ENCODE results near the gene SRC. TPM values are rescaled to one million over a fixed set of nuclear protein-coding genes. Genes with fewer than 3 reads are reported as not detected.

The SRC gene
- total and polyA plus RNA-seq, 2 donors (not counting 3 experiments of a cell fraction or from before 2014, with no cell fraction given) = 22.6 to 29.4 TPM

DNA sequence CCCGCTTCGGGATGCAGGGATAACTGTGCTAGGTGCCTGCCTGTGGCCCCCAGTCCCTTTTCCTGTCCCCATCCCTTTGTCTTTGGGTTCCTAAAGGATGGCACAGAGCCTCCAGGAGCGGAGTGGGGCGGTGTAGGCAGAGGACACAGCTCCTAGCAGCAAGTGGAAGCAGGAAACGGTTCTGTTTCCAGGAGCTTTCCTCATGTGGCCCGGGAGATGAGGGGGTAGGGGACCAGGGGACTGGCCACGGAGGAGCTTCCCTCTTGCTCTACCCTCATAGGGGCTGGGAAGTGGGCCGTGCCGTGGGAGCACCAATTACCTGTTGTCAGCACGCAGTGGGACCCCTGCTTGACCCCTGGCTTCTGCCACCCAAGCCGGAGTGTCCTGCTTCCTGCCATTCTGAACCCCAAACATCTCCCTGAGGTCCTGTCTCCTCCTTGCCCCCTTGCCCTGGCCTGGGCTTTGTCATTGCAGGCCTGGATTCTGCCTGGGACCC is 76.9 kb downstream of the SRC start:
- Histone ChIP-seq H4K20me1 (replicated peaks; ENCODE audit: control insufficient read depth, extremely low read depth, insufficient read depth, low read length) (no peaks in the 10 kb centered on the region), H3K4me2 (ENCODE audit: insufficient read depth, low read length) (no peak overlapping the region), H3K4me3 (replicated peaks in 1 of 3; ENCODE audit: insufficient read depth in 1 of 3, low read depth in 1 of 3, low read length in 3 of 3) (no peak overlapping the region), H2AFZ (ENCODE audit: low read depth, low read length) (no peak overlapping the region), H3K9ac (replicated peaks; ENCODE audit: extremely low read depth, insufficient read depth, low read length) (no peak overlapping the region), H3K27ac (ENCODE audit: insufficient read depth, low read depth, low read length) (no peak overlapping the region), H3K27me3 (ENCODE audit: control insufficient read depth in 2 of 2, insufficient read depth in 2 of 2, low read length in 2 of 2) (peaks cover 23 to 29% of the 10 kb centered on the region in 2 experiments), H3K9me3 (replicated peaks; ENCODE audit: control insufficient read depth, insufficient read depth, low read length) (no peaks in the 10 kb centered on the region), H3K36me3 (ENCODE audit: control insufficient read depth in 2 of 2, extremely low read depth in 1 of 2, insufficient read depth in 2 of 2, low read length in 2 of 2) (no peaks in the 10 kb centered on the region), H3K79me2 (ENCODE audit: control insufficient read depth, insufficient read depth, low read length) (no peaks in the 10 kb centered on the region), H3K9me1 (replicated peaks; ENCODE audit: control insufficient read depth, extremely low read depth, insufficient read depth, low read length) (no peaks in the 10 kb centered on the region), H3K4me1 (ENCODE audit: control insufficient read depth, extremely low read depth, insufficient read depth, low read length) (no peaks in the 10 kb centered on the region)
- DNase-seq (ENCODE audit: low read depth, low spot score) (no peak), FAIRE-seq (no peak)
- POLR2A ChIA-PET = no interaction called here
- dilution Hi-C loops (cut with MboI; ENCODE audit: extremely low pct_ligation_motif_present, low sequenced_read_pairs) (no loop called here), intact Hi-C loops (cut with micrococcal nuclease) (no loop called here)
- BruUV-seq (replicated peaks) = no TSS peak
- TF ChIP-seq GATA2 (IDR thresholded peaks at IDR 0.05; ENCODE audit: insufficient read depth, insufficient read length, low read depth, low read length) (no peak), POLR2AphosphoS5 (IDR thresholded peaks at IDR 0.05; ENCODE audit: insufficient read depth, low read depth, low read length) (no peak), JUN (IDR thresholded peaks at IDR 0.05; ENCODE audit: borderline replicate concordance, insufficient read depth, insufficient read length, low read depth) (no peak), FOS (IDR thresholded peaks at IDR 0.05; ENCODE audit: borderline replicate concordance, insufficient read depth, low read length) (no peak), POLR2A (IDR thresholded peaks at IDR 0.05; ENCODE audit: low read depth, low read length) (no peak), EZH2 (IDR thresholded peaks at IDR 0.05; ENCODE audit: borderline replicate concordance, low read depth, low read length, severe bottlenecking) (no peak), MYC (IDR thresholded peaks at IDR 0.05; ENCODE audit: low read depth, low read length) (no peak)
- TF ChIP-seq, protein P1, sequence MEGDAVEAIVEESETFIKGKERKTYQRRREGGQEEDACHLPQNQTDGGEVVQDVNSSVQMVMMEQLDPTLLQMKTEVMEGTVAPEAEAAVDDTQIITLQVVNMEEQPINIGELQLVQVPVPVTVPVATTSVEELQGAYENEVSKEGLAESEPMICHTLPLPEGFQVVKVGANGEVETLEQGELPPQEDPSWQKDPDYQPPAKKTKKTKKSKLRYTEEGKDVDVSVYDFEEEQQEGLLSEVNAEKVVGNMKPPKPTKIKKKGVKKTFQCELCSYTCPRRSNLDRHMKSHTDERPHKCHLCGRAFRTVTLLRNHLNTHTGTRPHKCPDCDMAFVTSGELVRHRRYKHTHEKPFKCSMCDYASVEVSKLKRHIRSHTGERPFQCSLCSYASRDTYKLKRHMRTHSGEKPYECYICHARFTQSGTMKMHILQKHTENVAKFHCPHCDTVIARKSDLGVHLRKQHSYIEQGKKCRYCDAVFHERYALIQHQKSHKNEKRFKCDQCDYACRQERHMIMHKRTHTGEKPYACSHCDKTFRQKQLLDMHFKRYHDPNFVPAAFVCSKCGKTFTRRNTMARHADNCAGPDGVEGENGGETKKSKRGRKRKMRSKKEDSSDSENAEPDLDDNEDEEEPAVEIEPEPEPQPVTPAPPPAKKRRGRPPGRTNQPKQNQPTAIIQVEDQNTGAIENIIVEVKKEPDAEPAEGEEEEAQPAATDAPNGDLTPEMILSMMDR (IDR thresholded peaks at IDR 0.05; ENCODE audit: extremely low read depth in 1 of 2, insufficient read depth in 1 of 2, low read depth in 1 of 2, low read length in 2 of 2) = no peak
- TF ChIP-seq, protein P2, sequence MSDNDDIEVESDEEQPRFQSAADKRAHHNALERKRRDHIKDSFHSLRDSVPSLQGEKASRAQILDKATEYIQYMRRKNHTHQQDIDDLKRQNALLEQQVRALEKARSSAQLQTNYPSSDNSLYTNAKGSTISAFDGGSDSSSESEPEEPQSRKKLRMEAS (IDR thresholded peaks at IDR 0.05; ENCODE audit: insufficient read depth, insufficient read length) = no peak
- CTCF ChIA-PET = interaction anchor here (1.2 kb wide), 1 partner anchor 42 kb away, joined by 3 read pairs; no protein-coding TSS in a partner anchor

All from endothelial cell of umbilical vein (primary cell).